ENCODE measurements around the gene KCNJ4.

The KCNJ4 gene

DNA sequence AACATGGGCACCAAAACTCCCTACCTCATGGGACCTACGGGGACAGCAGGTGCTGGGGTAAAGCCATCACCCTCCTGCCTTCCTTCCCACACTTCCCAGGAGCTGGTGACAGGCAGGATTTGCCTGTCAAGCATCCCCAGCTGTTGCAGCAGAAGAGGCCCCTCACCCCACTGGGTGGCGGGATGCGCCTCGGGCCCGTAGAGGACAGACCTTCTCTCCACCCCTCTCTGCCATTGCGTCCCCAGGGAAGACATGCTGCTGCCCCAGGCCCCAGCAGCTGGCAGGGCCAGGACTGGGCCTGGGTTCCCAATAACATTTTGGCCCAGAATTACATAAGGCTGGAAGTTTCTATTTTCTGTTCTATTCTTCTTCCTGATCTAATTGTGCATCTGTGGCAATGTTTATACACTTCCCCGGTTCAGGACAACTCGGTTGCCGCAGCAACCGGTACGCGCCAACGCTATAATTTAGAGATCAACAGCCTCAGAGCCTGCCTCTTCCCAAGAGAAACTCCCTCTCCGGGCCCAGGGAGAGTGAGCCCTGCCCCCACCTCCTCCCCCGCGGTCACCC, 25.4 kb downstream of the KCNJ4 start:
- no peak for DNase-seq (ENCODE audit: low read depth)

DNA sequence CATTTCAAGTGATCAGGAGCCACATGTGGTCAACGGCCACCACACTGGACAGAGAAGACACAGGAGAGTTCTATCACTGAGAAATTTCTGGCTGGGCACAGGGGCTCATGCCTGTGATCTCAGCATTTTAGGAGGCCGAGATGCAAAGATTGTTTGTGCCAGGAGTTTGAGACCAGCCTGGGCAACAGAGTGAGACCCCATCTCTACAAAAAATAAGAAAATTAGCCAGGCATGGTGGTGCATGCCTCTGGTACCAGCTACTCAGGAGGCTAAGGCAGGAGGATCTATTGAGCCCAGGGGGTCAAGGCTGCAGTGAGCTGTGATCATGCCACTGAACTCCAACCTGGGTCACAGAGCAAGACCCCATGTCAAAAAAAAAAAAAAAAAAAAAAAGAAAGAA, 26.3 kb downstream of the KCNJ4 start:
- DNase-seq (ENCODE audit: low read depth) = no peak

DNA sequence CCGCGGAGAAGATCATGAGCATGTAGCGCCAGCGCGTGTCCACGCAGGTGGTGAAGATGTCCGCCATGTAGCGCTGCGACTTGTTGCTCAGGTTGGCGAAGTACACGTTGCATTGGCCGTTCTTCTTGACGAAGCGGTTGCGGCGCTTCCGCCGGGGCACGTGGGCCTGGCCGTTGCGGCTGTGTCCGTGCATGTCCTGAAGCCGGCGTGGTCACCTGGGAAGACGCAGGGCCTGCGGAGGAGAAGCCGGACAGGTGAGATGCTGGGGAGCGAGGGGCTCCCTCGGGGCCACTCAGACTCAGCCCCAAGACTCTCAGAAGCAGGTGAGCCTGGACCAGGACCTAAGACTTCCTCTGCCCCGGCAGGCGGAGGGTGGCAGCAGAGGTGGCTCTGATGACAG, 27.1 kb downstream of the KCNJ4 start:
- no peak for DNase-seq (ENCODE audit: low read depth)

DNA sequence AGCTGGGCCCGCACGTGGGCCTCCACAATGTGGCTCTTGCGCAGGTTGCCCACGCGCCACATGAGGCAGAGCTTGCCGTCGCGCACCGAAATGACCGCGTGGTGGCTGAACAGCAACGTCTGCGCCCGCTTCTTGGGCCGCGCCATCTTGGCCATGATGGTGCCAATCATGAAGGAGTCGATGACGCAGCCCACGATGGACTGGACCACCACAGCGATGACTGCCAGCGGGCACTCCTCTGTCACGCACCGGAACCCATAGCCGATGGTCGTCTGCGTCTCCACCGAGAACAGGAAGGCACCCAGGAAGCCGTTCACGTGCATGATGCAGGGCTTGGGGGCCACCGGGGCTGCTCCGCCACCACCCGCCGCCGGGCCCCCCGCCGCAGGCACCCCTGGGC, 27.5 kb downstream of the KCNJ4 start:
- DNase-seq (ENCODE audit: low read depth) = no peak

DNA sequence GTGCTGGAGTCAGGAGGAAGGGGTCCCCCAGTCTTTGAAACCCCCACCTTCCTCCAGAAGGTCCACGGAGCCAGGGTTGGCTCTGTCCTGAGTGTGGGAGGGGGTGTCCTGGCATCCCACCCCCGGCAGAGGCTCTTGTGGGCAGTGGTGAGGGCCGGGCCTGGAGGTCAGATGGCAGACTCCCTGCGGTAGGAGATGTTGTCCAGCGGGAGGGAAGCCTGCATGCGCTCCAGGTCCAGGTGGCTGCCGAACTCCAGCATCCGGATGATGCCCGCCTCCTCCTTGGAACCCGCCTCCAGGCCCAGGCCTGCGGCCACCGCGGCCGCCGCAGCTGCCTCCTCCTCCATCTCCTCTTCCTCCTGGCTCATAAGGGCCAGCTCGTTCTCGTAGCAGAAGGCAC, 28.4 kb downstream of the KCNJ4 start:
- DNase-seq (ENCODE audit: low read depth) = no peak

DNA sequence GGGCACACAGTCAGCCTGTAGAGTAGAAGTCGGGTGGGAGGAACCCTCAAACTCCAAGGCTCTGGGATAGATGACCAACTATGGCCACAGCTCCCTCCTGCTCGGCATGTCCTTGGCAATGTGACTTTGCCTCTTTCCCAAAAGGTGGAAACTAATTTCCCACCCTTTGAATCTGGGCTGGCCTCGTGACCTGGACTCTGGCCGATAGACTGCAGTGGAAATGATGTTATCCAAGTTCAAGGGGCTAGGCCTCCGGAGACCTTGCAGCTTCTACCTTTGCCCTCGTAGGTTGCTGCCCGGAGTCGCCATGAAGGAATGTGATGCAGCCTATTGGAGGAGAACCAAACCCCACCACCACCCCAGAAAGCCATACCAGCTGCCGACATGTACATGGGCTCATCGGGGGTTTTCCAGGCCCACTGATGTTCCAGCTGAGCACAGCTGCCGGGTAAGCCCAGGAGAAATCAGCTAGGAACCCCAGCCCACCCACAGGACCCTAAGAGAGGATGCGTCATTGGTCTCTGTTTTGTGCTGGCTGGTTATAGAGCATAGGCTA, 30.4 kb downstream of the KCNJ4 start:
- DNase-seq (ENCODE audit: low read depth) = no peak

DNA sequence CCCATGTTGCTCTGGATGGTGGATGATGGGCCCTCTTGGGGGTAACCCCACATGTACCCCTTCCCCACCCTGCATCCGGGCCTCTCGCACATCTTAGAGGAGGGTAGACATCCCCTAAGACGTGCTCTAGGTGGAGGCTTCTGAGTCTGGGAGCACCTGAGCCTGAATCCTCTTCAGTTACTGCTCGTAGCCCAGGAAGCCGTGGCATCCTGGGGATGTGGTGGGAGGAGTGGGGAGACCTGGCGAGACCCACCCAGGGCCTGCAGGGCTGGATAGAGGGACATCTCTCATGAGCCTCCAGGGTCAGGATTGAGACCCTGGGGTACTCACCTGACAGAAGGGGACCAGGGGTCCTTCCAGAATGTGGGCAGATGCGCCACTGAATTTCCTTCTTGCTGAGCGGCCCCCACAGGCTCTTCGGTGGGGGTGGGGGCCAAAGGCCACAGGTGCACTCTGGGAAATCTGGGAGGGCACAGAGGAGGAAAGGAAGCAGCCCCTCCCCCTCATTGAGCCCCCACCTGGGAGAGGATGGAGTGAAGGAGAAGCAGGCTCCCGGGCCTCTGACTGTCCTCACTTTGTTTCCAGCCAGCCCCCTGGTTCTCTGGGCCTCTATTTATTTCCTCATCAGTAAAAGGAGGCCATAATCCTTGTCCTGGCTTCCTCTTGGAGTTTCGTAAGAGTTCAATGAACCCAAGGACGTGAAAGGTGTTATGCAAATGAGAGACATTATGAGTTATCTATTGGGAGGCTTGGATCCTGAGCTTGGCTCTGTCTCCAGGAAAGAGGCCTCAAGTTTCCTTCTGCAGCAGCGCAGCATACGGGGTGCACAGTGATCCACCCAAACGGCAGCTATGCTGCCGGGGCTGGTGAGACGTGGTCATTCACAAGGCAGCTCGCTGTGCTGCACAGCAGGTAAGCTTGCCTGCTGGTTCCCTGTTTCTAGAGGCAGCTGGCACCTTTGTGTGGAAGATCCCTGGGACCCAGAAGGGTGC, 31.2 kb downstream of the KCNJ4 start:
- DNase-seq (ENCODE audit: low read depth) = no peak

DNA sequence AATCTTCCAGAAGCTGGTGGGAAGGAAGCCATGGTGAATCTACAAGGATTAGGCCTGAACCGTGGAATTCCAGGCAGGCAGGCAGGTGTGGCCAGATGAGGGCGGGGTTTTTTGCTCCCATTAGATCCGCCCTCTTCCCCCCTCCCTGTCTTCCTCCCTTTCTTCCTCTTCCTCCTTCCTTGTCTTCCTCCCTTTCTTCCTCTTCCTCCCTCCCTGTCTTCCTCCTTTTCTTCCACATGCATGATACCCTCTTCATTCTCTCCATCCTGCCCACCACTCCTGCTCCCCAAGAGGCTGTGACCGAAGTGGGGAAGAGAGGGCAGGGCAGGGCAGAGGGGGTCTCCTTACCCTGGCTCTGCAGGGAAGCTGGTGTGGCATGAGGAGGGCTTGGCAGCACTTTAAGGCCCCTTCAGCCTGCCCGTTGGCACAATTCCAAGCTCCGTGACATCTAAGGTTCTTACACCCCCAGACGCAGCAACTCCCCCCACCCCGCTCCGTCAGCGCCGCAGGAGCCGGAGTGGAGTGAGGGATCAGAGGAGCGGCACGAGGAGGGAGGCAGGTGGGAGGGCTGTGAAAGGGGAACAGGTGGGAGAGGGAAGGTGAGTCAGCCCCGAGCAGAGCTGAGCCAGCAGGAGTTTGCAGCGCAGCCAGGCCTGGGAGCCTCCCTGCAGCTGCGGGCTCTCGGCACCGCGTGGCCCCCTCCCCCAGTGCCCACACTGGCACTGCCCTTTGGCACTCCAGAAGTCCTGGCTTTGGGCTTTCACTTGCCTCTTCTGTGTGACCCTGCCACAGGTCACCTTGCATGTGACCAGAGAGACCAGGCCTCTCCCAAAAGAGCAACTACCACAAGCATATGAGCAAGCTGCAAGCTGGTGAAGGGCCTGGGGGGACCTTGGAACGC, 32.1 kb downstream of the KCNJ4 start:
- no peak for DNase-seq (ENCODE audit: low read depth)

DNA sequence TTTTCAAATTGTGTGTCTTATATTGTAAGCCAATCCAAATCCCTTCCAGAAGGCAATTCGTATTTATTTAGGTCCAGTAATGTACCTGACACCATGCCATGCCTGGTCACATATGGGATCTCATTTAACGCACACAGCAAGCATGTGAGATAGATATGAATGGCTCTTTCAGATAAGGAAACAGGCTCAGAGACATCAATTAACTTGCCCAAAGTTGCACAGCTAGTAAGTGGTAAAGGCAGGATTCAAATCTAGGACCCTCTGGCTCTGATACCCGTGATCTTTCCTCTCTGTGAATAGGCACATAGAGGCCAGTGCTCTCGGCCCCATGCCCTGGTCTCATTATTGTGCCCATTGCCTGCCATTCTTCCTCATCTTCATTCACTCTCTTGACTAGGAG, 34.3 kb downstream of the KCNJ4 start:
- DNase-seq (ENCODE audit: low read depth) = no peak

DNA sequence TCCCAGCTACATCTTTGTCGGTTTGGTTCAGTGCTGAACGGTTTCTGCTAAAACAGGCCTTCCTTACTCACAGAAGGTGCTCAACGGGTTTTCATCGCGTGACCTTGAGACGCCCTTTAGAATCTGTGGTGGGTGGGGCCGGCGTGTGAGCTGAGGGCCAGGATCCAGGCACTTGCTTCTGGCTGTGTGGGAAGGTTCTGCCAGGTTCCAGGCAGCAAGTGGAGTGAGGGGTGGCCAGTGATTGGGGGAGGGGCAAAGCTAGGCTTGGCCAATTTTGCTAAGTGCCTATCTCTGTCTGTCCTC, 35.2 kb downstream of the KCNJ4 start:
- DNase-seq (ENCODE audit: low read depth) = no peak

DNA sequence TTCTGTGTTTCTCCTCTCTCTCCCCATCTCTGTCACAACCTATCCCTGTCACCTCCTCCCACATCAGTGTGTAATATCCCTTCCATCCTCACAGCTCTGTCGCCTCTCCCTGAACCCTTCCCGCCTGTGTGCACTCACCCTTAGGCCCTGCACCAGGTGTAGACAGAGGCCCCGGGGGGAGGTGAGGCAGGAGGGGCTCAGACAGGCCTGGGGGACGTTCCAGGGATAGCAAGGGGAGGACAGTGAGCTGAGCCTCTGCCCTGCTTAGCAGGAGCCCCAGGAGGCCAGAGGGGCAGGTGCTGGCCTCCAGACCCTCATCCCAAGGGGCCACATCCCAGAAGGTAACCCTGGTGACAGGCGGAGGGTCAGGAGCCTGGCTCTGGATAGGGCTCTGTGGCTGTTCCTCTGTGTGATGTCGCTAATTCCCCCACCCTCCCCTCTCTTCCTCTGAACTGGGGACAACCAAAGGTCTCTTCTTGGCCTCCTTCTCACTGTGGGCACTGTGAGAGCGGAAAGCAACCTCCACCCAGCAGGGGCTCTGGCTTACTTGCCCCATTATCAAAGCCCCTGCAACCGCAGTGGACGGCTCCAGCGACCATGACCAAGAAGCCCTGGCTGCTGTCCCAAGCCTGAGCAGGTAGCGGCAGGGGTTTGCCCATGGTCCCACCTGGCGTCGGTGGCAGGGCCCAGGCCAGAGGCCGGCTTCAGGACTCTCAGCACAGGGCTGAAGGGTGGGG, 35.7 kb downstream of the KCNJ4 start:
- DNase-seq (ENCODE audit: low read depth) = no peak

DNA sequence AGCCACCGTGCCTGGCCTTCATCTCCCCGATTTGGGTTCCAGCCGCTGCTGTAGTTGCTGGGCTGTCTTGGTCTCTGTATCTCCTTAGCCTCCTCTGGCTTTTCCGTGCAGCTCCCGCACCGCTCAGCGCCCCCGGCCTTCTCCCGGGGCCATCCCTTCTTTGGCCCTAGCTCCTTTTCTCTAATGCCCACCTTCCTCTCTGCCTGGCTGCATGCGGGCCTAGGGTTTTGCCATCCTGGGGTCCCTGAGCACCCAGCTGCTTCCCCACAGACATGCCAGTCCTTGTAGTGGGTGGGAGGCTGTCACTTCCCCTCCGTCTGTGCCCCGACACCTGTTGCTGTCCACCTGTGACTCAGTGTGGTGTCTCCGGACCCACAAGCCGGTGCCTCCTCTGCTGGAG, 36.4 kb downstream of the KCNJ4 start:
- DNase-seq (ENCODE audit: low read depth) = no peak

DNA sequence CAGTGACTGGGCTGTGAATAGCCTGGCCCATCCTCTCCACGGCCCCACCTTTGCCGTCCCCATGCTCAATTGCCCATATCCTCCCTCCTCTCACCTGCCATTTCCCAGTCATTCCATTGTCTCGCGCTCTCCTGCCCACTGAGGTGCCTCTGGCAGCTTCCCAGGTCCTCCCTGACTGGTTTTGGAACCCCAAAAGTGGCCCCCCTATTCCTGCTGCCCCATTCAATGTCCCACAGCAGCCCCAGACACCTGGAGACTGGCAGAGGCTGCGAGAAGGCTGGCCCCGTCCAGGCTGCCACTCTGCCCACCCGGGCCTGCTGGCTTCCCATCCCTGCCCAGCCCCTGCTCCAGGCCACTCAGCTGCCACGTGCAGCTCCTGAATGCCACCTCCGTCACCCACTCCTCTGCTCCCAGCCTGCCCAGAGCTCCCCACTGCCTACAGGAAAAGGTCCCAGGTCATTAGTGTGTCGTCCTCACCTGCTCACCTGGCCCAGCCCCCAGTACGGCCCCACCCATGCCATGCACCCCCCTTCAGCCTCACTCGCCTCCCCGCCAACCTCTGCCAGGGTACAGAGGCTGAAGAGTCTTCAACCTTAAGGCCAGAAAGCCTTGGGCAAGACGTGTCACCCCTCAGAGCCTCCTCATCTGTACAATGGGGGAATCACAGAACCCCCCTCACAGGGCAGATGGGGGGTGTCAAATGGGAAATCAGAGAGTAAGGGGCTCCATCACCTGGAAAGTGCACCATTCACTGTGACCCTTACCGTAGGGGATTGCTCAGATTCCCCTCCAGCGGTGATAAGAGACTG, 37.5 kb downstream of the KCNJ4 start:
- no peak for DNase-seq (ENCODE audit: low read depth)

DNA sequence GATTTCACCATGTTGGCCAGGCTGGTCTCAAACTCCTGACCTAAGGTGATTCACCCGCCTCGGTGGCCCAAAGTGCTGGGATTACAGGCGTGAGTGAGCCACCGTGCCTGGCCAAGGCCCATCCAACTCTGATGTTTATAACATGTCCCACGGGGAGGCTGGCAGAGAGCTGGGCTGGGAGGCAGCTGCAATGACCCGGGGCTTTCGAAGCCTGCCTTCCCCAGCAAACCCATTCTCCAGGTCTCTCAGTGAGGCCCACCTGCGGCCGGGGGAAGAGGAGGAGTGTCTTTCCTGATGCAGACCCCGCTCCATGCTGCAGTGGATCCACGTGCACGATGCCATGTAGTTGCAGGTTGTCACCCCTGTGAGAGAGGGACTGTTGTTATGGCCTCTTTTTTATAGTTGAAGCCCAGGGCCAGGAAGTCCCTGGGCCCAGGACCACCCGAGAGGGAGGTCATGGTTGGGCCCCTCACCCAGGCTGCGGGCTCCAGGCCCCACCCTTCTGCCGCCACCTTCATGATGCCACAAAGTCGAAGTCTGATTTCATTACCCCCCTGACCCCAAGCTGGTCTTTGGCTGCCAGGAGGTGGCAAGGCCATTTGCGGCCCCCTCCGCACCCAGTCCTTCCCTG, 38.3 kb downstream of the KCNJ4 start:
- DNase-seq (ENCODE audit: low read depth) = no peak

DNA sequence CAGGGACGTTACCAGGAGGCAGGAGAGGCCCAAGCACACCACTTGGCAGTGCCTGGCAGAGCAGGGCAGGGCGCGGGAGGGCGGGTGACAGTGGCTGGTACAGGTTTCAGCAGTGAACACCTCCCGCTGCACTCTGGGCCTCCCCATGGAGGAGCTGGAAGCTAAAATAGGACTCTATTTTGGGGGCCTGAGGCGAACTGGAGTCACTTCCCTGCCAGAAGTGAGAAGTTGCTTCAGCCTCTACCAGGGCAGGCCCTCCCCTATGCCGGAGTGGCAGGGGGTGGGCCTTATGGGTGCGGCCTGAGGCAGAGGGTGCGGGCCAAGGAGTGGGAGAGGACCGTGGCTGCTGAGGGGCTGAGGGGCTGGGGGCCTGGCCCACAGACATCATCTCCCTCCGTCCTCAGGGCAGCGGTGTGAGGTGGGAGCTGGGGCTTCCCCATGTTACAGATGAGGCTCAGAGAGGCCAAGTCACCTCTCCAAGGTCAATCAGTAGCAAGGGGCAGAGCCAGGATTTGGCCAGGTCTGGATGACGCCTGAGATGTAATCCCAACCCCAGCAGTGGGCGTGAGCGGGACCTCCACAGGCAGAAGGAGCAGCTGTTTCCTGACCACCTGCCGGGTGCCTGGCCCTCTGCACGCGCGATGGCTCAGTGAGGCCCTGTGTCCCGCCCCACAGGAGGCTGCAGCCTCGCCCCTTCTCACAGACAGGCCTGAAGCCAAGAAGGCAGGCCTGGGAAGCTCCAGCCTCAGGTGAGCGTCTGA, 39.3 kb downstream of the KCNJ4 start:
- DNase-seq (ENCODE audit: low read depth) = no peak

DNA sequence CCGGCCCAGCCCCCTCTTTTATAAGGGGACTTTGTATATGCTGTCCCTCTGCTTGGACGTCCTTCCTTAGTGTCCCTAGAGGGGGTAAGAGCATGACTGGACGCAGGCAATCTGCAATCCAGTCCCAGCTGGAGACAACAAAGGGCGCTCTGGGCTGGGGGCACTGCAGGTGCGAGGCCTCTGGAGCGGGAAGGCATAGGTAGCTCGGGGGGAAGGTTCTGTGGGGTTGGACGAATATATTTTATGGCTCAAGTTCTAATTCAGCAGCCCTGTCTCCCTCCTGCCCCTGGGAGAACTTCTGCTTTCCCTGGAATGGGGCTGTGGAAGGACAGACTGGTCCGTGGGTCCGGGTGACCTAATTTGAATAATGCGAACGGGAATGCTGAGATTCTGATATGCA, 40.0 kb downstream of the KCNJ4 start:
- DNase-seq (ENCODE audit: low read depth) = no peak

DNA sequence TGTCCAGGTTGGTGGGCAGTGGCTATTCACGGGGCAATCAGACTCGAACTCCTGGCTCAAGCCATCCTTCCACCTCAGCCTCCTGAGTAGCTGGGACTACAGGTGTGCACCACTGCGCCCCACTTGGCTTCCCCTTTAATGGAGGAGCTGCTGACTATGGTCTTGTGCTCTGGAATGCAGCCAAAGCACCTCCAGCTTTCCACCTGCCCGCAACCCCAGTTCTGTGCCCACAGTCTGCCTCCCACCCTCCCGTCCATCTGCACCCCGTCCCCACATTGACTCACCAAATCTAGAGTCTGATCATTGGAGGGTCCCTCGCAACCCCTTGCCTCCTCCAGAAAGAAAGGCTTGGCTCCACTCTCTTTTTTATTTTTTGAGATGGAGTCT, 41.0 kb downstream of the KCNJ4 start:
- no peak for DNase-seq (ENCODE audit: low read depth)

DNA sequence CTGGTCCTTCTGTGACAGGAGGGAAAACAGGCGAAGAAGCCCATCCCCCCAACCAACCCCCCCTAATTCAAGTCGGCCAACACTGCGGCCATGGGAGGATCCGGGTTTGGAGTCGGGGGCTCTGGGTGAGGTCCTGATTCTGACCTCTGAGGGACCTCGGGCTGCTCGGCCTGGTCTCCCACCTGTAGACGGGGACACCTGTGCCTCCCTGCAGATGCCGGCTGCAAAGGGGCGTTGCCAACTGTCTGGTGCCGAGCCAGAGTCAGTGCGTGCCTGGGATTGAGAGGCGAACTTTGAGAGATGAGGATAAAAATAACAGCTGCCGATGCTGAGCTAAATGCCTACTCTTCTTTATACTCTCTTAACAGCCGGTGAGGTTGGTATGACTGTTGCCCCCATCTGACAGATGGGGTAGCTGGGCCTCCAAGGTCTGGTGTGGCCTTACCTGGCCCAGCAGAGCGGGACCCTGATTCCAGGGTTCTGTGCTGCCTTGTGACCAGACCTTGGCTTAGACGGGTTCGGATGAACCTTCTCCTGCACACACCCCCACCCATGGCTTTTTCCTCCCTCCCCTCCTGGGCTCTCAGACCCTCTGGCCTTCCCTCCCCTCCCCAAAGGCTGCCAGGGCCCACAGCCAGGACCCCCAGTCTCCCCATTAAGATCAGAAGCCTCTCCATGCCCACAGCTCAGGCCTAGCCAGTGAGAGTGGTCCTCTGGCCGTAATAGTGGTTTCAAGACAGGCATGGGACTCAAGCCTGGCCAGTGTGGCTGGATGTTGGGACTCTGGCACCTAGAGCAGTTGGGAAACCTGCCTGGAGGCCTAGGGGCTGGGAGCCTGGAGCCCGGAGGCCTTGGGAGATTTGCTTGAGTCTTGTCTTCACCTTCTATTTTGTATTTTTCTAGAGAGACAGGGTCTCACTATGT, 41.7 kb downstream of the KCNJ4 start:
- DNase-seq (ENCODE audit: low read depth) = no peak
